Inflammatory macrophage treated with lipopolysaccharide for 1 hour (primary cell): ENCODE data around the gene TASOR2.
A peak's percentile ranks its signal among the peaks of the same experiment; 100 is the strongest.

ENCODE experiments used
- DNase-seq, 2 donors: peaks; one replicate each; pipeline ENCODE4 v3.0.0-alpha.2; 2020 to 2022

TASOR2 gene

DNA sequence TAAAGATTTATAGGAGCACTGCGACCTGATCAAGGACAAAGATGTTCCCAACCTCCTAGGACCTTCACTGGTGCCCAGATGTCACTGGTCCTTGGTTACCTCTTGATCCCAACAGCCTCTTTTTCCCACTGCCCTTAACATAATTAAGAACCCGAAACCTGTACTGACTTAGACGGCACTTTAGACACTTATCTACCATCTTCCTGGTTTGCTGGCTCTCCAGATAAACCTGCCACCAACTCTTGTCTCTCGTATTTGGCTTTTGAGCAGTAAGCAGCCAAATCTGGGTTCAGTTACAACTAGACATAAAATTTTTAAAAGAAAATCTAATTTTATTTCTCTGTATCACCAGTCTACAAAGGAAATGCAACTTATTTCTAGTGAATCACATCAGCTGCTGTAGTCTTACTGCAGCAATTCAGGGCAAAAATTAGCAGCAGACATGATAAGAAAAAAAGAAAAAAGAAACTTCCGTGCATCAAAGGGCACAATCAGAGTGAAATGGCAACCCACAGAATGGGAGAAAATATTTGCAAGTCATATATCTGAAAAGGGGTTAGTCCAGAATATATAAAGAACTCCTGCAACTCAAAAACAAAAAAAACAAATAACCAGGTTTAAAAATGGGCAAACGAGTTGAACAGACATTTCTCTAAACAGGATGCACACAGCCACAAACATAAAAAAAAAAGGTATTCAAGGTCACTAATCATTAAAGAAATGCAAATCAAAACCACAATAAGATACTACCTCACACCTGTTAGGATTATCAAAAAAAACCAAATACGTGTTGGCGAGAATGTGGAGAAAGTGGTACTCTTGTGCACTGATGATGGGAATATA lies 27.7 kb upstream of the TASOR2 start:
- no peak for DNase-seq

DNA sequence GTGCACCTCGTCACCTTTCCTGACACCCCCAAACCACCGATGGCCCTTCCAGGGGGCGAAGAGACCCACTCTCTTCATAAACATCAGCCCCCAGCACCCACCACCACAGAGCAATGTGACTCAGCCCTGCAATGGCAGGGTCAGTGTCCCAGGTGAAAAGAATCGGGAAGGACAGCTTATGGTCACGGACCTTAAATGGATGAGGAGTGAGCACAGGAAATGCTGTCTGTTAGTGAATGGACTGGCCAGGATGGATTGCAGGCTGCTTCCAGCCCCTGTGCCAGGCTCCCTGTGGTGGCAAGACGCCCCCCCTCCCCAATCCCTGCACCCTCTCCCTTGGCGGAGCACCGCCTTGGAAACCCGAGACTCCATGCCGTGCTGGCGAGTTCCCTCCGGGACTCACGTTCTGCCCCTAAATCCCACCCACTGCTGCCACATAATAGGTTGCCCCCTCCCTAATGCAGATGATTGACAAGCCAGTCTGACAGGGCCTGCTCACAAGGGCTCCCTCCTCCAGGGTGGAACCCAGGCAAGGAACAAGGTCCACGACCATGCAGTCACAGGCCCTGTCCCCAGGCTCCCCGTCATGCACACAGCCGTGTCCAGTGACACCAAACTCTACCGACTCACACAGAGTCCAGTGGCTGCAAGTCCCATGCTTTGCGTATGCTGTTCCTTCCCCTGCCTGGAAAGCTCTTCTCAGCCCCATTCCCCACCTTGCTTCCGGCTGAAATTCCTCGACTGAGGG lies 25.6 kb upstream of the TASOR2 start:
- DNase-seq: no peak

DNA sequence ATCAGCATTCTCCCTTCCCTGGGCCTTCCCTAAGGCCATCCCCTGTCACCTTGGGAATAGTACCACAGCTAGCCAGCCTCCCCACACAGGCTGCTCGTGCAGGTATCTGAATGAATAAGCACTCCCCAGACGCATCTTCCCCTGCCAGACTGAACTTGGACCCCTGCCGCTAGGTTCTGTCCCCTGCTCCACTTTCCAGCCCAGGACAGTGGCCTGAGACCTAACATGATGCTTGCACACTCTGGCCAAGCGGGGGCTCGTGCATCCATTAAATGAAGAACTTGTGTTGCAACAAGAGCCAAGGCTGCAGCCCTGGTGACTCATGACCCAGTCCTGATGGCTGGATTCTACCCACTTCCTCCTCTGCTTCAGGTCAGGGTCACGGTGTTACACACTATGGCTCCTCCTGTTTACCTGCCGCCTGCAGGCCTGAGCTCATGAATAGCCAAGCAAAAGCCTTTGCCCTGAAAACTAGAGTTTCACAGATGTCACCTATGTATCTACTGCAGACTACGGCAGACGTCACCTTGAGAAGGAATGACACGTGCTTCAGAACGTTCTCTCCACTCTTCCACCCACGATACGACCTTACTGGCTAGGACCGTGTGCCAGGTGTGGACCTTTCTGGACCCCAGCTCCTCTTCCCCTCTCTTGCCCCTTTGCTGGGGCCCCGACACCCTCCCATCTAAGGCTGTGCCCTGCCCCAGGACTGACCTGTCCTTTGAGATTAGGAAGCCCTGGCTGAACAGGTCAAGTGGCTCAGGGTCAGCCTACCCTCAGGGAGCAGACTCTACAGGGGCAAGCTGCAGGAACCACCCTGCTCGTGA lies 24.7 kb upstream of the TASOR2 start:
- peak; percentile 66 to 75 for DNase-seq

DNA sequence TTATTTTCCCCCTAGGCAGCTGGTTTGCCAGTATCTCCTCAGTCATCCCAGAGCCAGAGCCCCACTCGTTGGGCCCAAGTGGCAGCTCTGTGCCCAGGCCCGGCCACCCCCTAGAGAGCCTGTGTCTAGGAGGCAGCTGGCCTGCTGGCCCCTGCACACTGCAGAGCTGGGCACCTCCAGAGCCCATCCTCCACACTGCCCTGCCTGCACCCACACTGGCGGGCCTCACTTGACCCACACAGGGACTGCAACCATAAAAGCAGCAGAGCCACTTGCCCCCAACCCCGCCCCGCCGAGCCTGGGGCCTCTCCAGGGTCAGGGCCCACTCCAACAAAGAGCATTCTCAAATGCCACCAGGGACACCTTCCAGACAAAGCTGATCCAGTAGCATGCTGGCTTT lies 23.6 kb upstream of the TASOR2 start:
- DNase-seq: no peak

DNA sequence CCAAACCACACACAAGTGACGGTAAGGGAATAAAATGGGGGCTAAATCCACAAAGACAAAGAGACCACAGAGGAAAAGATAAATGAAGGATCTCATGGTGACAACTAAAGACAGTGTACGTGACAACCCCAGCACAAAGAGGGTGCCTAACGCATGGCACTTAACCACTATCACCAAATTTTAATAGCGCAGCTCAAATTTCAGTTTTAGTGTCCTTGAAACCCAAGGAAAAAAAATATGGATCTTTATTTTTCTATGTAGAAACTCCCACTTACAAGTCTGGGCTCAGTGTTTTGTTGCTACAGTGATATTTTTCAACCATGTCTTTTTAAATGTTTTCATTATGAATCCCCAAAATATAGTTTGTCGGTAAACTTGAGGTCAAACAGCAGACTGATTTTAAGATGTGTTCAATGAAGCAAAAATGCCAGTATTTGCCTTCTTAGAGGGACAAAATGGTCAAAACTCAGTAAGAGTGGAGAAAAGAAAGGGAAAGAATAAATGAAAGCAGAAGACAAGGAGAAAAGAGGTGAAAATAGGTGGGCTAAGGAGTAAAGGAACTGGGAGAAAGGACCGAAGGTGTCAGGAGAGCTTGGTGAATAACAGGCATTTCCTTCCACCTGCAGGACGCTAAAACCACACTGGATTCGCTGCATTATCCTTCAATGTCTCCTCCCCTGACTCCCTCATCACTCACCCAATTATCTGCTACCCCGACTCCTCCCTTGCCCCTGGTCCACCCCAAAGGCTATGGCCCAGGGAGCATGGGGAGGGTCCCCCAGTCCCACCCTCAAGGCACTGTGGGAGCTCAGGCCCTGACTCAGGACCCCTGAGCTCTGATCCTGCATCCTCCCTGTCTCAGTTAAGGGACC lies 21.7 kb upstream of the TASOR2 start:
- DNase-seq: no peak

DNA sequence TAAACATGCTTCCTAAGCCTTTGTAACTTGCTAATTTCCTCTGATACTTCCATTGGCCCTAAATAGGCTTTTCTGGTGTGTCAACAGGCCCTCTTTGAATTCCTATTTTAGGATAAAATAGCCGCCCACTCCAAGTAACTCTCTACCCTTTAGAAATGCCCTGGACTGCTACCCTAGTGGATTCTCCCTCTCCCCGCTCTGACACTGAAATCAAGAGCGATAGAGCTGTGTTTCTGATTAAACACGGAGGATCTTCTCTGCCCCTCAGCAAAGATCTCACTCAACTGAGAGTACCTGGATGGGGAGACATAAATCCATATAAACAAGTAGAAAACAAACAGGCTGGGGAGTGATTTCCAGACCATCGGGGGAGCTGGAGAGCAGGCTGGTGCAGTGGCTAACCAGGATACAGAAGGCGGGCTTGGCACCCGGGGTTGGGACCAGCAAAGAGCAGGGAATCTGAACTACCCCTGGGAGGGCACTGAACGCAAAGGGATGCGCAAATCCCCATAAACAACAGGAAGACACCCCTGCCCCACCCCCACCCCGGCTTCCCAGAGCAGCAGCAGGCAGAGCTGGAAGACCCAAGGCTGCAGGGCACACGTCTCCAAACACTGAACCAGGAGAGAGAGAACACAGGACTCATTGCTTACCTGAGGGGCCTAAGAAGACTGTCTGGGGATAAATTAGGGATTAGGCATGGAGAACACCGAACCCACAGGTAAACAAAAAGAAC lies 20.8 kb upstream of the TASOR2 start:
- DNase-seq: no peak

DNA sequence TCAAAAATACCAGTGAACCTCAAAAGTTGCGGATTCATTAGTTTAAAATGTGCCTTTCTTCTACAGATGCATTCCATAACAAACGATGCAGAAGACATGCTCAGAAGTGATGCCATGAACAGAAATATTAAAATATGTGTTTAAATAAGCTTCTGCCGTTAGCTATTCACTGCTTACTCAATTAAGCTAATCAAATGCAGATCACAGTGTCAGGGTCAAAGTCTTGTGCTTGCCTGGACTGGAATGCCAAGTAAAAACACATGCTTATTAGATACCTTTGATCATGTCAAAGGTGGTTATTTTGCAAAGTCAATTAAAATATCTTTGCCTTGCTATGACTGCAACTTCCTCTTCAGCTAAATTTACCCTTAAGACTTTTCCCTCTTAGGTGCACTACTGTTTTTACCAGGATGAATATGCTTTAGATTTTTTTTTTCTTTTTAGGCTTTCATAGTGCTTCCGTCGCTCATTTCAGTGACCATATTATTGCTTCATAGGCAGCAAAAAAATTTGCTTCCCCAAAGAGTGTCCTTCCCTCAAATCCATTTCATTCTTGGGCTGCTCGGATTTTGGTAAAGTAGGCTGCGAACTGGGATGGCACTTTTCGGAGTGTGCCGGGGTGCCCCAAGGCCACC lies 19.1 kb upstream of the TASOR2 start:
- DNase-seq: peak in 1 of 2 donors; percentile 27

DNA sequence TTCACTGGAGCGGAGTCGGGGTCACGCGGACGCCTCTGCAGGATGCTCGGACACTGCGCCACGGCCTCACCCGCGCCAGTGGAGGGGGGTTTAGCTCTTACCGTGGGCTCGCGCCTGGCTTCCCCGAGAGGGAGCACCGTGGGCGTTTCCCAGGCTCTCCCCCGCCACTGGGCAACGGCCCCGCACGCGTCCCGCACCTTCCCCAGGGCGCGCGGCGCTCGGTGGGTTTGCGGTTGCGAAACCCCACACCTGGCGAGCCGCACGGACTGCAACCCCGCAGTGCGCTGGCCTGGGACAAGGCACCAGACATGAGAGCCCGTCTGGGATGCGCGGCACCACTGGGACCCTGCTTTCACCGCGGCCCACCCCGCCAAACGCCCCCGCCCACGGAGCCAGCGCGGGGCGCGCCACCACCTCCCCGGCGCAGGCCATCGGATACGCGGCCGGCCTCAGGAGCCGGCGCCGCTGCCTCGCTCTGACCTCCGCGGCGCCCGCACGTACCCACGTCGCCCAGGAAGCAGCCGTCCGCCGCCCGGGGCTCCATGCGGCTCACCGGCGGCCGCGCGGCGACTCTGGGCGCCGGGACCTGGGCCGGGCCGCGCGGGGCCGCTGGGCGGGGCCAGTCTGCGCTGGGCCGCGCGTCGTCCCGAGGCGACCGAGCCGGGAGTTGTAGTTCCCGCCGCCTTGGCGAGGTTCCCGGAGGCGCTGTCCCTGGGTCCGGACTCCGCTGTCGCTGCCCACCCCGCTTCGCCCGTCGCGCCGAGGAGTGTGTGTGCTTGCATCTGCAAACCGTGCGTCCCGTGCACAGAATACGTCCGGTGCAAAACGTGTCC lies 18.4 kb upstream of the TASOR2 start, which contains the start of gene ASB13:
Gene ASB13 (minus strand): TSS at position 588 of the 833 bp plus-strand sequence. CDS start 44 bp downstream, at position 544.
- peak; percentile 45 to 56 for DNase-seq

DNA sequence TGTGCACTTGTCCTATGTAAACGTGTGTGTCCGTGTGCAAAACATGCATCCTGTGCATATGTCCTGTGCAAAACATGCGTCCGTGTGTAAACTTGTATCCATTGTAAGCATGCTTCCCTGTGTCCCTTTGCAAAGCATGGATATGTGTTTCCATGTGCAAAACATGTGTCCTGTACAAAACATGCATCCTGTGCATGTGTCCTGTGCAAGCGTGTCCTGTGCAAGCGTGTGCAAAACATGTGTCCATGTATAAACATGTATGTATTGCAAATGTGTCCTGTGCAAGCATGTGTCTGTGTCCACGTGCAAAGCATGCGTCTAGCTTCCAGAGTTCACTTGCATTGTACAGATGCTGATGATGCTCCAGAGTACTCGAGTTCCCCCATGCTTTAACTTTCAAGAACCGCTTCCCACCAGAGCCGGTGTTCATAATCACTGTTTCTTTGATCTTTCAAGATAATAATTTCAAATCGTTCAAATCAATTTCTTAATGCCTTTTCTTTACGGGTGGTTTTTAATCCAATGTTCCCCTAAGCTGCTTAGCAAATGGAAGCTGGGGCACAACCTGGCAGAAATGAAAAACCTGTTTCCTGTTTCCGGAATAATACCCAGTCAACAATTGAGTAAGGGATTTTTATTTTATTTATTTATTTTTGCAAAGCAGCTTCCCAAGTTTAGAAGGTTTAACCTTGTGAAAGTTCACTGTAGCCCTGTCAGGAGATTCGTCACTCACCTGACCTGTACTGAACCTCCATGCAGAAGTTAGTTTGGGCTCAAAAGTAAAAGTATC lies 17.6 kb upstream of the TASOR2 start:
- no peak for DNase-seq

DNA sequence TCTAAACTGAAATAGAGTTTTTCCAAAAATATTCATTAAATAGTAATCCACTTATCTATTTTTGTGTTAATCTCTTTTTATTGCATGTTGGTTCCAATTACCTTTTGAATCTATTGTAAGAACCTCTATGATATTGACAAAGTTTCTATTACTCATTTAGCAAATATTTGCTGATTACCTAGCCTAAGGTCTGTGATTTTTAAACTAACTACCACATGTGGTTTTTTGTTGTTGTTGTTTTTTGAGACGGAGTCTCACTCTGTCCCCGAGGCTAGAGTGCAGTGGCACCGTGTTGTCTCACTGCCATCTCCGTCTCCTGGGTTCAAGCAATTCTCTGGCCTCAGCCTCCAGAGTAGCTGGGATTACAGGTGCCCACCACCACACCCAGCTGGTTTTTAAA lies 16.2 kb upstream of the TASOR2 start:
- DNase-seq: no peak

DNA sequence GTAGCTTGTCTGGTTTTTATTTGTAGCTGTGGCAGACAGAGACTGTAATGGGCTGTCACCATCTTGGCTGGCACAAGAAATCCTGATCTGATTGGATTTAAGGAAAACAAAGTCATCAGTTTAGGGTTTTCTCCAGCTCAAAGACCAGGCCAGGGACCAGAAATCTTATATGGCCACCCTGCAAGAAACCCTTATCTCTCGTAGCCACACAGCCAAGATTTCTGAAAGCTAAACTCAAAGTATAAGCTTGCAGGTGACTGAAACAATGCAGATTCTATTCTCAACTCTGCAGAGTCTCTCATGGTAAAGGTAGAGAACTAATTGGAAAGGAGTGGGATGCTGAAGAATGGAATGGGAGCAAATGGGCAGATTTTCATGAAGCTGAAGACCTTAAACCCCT lies 15.0 kb upstream of the TASOR2 start:
- DNase-seq: no peak

DNA sequence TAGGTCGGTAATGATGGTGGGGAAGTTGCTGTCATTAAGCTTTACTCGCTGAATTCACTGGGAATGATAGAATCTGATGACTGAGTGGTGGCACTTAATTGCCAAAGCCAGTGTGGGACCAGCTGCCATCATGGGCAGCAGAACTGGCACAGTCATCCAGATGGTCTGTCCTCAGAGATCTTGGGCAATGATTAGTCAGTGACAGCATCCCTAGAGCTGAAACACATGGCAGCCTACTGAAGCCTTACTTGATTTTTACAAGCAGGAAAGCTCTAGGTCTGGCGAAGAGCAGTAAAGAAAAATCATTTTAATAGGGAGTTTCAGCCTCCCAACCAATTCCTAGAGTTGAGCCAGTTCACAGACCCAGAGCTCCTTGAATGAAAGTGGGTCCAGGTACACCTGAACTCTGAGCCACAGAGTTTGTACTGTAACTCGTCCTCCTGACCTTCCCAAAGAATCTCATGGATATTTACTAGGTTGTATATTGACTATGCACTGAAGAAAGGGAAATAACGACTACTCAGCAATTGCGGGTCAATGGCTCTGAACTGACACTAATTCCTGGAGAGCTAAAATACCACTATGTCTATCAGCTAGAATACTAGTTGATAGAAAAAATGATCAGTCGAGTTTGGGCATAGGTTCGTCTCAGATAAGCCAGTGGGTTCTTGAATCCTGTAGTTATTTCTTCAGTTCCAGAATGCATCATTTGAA lies 13.8 kb upstream of the TASOR2 start:
- no peak for DNase-seq

DNA sequence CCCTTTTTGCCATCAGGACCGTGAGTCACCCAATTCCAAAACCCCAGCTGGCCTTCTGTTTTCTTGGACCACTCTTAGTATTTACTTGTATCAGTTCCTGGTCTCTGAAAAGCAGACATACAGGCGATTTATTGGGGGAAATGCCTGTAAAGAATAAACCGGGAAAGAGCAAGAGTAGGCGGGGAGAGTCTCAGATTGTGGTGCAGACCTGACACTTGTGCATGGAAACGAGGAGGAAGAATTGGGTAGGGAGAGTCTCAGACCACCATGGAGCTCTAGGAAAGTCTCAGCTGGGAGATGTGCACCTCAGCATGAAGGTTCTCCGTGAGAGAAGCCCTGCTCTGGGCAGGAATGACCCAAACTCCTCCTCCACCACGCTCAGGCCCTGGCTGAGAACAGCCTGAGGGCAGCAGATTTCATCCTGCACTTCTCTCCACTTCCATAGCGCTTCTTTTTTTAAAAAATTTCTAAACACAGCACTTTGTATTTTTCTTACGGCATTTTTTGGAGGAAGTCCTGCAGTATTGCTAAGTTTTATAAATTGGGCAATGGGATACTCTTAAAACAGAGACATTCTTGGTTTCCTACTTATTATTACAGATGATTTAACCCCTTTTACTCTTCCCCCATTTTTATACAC lies 6.1 kb upstream of the TASOR2 start:
- no peak for DNase-seq

DNA sequence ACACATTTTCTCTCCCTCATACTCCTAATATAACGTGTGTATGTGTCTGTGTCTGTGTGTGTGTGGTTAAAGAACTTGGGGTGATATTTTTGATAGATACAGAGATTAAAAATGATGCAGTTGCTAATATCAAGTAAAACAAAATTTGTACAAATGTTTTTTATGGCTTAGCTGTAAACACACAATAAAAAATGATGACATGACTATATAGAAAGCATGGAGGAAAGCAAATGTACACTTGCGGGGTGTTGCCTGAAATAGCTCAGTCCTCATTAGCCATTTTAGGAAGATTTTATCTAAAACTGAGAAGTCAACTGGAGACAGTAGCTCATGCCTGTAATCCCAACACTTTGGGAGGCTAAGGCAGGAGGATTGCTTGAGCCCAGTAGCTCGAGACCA lies 5.6 kb upstream of the TASOR2 start:
- no peak for DNase-seq

DNA sequence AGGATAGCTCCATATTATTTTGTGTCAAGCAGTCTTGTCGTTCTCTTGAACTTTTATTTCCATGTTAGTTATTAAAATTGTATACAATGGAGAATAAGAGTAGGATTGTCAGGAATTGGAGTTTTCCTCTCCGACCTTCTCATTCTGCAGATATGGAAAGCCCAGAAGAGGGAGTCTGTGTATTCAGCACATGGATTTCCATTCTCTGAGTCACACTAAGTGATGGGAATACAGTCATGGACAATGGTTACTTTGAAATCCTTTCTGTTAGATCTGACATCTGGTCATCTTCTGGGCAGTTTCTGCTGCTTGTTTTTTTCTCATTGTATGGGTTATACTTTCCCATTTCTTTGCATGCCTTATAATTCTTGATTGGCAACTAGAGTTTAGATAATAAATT lies 5.0 kb upstream of the TASOR2 start:
- no peak for DNase-seq

DNA sequence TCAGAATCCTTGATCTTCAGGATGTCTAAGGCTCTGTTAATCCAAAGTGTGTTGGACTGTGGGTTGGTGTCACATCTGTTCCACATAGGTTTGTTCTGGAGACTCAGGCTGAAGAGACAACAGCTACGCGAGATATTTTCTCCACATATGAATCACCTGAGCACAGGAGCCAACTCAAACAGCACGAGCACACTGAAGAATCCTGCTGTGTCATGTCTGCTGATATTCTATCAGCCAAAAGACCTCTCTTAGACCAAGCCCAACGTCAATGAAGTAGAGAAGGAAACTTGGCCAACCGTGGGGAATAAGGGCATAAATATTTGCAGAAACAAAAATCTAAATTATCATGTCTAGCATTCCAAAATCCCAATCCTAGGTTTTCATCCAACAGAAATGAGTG lies 2.7 kb upstream of the TASOR2 start:
- no peak for DNase-seq

DNA sequence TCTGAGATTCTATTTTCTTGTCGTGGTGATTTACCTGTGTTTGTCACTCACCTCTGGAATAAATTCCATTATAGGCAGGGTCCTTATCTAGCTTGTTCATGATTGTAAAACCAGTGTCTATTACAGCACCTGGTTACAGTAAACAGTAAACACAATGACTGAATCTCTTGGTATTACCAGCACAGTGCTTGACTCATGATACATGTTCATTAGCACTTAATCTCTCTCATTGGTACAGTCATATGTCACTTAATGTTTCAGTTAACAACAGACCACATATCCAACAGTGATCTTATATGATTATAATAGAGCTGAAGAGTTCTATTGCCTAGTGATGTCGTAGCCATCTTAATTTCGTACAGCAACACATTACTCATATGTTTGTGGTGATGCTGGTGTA lies 1.6 kb upstream of the TASOR2 start:
- DNase-seq: no peak
